PFSK-1 (cell line): Measurements from ENCODE around the gene UGGT2.

Source experiments
- FOXP2 ChIP-seq: optimal IDR thresholded peaks from 2 replicates; pipeline ENCODE3; 2011; ENCODE audit warnings: borderline replicate concordance, control low read depth, inconsistent platforms; ENCODE audit not compliant: insufficient read depth; ENCODE audit errors: extremely low read length, extremely low read depth
- POLR2AphosphoS5 ChIP-seq: IDR thresholded peaks from 2 replicates; pipeline ENCODE4 v1.6.1; 2012; ENCODE audit warnings: low read depth, mild to moderate bottlenecking, control low read depth, low read length, moderate library complexity
- SIN3A ChIP-seq: IDR thresholded peaks from 2 replicates; pipeline ENCODE4 v1.6.1; 2012; ENCODE audit warnings: mild to moderate bottlenecking, low read length, moderate library complexity, borderline replicate concordance; ENCODE audit not compliant: insufficient read depth
- TAF1 ChIP-seq: IDR thresholded peaks from 2 replicates; pipeline ENCODE4 v1.6.1; 2012; ENCODE audit warnings: low read length, control low read depth, borderline replicate concordance; ENCODE audit not compliant: insufficient read depth
- TF ChIP-seq, protein P1 (sequence below), 2 experiments: IDR thresholded peaks; 2 replicates each; pipeline versions ENCODE4 v1.6.1 to v1.8.0; 2011 to 2012; ENCODE audit warnings: low read depth in 2 of 2, low read length in 2 of 2, control low read depth in 1 of 2, inconsistent platforms in 1 of 2, mild to moderate bottlenecking in 1 of 2, moderate library complexity in 1 of 2; ENCODE audit not compliant: insufficient read depth in 1 of 2

DNA sequence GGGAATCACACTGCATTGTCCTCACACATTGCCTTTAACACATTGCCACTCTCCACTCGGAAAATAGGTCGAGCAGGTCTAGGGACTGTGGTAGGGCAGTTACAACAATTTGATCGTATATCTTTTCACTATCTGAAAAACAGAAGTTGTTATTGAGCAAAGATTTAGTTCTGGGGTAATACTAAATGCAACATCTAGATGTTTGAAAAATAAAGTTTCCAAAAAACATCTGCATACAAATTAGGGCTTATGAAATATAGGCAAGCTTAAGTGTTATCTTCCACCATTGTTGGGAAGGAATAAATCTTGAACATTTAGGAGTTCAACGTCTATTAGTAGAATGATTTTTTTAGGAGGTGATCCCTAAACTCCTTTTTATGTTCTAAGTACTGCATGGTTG, 35.9 kb upstream of the UGGT2 start:
- TF ChIP-seq, protein P1, sequence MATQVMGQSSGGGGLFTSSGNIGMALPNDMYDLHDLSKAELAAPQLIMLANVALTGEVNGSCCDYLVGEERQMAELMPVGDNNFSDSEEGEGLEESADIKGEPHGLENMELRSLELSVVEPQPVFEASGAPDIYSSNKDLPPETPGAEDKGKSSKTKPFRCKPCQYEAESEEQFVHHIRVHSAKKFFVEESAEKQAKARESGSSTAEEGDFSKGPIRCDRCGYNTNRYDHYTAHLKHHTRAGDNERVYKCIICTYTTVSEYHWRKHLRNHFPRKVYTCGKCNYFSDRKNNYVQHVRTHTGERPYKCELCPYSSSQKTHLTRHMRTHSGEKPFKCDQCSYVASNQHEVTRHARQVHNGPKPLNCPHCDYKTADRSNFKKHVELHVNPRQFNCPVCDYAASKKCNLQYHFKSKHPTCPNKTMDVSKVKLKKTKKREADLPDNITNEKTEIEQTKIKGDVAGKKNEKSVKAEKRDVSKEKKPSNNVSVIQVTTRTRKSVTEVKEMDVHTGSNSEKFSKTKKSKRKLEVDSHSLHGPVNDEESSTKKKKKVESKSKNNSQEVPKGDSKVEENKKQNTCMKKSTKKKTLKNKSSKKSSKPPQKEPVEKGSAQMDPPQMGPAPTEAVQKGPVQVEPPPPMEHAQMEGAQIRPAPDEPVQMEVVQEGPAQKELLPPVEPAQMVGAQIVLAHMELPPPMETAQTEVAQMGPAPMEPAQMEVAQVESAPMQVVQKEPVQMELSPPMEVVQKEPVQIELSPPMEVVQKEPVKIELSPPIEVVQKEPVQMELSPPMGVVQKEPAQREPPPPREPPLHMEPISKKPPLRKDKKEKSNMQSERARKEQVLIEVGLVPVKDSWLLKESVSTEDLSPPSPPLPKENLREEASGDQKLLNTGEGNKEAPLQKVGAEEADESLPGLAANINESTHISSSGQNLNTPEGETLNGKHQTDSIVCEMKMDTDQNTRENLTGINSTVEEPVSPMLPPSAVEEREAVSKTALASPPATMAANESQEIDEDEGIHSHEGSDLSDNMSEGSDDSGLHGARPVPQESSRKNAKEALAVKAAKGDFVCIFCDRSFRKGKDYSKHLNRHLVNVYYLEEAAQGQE (IDR thresholded peaks at IDR 0.05; ENCODE audit: insufficient read depth in 1 of 2, low read depth in 2 of 2, low read length in 2 of 2) = no peak
- no peak for TF ChIP-seq POLR2AphosphoS5
- no peak for TF ChIP-seq TAF1
- TF ChIP-seq SIN3A = no peak
- no peak for TF ChIP-seq FOXP2
